ENCODE results near the gene FGF14.

Gene FGF14

DNA sequence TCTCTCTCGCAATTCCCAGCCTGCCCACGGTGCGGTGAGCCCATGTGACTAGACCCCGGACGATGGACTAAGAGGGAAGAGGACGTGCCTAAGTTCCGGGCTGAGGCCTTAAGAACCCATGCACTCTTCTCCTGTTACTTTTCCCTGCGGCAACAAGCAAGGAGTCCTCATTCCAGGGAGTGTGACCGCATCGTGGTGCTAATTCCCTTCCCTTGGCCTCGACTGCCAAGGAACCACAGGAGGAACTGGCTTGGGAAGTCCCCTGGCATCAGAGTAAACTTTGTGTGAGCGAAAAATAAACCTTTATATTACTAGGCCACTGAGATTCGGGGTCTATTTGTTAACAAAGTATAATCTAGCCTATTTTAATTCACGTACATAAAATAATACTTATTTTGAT lies 34.0 kb downstream of the FGF14 start:
- DNase-seq (ENCODE audit: low spot score): no peak

DNA sequence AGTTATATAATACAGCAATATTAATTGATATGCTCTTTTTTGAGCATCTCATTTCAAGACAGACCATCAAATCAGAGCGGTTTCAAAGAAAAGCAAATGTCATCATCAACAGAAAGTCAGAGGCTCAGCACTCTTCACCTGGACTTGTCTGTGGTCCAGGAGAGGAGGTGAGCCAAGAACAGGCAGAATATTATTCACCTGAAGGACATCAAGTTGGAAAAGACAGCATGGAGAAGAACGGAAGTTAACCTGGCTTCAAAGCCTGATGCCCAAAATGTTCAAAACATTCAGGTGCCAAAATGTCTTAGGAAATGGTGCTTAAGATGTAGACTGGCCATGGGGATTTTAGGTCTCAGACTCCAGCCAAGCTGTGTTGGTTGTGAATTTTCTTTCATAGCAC lies 40.7 kb downstream of the FGF14 start:
- no peak for DNase-seq (ENCODE audit: low spot score)

DNA sequence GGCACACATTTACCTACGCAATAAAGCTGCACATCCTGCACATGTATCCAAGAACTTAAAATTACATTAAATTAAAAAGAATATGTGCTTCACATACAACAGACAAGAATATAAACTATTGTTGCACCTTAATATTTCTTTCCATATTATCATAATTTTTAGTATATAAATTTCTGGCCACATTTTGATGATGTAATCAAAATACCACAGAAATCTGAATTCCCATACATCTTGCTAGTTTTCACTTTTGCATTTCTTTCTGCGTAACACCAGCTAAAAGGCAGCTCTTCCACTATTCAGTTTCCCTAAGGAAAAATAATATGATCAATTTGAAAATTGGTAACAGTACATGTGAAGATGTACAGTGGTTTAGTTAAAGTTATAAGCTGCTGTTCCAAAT lies 42.6 kb downstream of the FGF14 start:
- DNase-seq (ENCODE audit: low spot score): no peak

GRCh38 chr13:102355251-102355650 lies 46.6 kb downstream of the FGF14 start:
- DNase-seq (ENCODE audit: low spot score): no peak

- no peak for DNase-seq (ENCODE audit: low spot score)
These were observed 47.8 kb downstream of the FGF14 start for GRCh38 chr13:102354011-102354410.

DNA sequence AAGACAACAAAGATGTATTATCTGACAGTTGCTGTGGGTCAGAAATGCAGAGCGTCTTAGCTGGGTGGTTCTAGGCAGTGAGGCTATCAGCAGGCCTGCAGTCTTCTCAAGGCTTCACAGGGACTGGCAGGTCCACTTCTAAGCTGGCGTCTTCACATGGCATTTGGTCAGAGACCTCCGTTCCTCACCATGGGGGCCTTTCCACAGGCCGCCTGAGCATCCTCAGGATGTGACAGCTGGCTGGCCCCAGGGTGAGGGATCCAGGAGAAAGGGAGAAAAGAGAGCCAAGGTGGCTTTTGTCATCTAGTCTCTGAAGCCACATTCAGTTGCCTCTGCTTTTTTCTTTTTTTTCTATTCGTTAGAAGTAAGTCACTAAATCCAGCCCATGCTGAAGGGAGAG lies 50.3 kb downstream of the FGF14 start:
- DNase-seq (ENCODE audit: low spot score): no peak

- no peak for DNase-seq (ENCODE audit: low spot score)
These were observed 54.4 kb downstream of the FGF14 start for GRCh38 chr13:102347490-102347889.

DNA sequence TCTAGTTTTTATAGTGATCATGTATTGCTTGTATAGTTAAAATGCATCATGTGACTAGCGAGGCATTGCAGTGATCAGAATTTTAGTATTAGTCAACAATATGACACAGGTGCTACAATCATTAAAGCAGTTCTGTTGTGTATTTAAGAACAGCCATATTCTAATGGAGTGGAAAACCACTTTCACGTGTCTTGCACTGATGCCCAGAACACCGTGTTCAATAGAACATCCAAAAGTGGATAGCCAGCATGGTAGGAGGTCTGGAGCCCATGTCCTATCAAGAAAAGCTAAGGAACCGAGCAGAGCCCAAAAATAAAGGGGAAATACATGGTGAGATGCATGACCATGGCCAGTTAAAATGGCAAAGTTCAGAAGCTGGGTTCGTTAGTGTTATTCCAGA lies 55.1 kb downstream of the FGF14 start:
- no peak for DNase-seq (ENCODE audit: low spot score)

- DNase-seq (ENCODE audit: low spot score): no peak
These were observed 57.4 kb downstream of the FGF14 start for GRCh38 chr13:102344410-102344809.

DNA sequence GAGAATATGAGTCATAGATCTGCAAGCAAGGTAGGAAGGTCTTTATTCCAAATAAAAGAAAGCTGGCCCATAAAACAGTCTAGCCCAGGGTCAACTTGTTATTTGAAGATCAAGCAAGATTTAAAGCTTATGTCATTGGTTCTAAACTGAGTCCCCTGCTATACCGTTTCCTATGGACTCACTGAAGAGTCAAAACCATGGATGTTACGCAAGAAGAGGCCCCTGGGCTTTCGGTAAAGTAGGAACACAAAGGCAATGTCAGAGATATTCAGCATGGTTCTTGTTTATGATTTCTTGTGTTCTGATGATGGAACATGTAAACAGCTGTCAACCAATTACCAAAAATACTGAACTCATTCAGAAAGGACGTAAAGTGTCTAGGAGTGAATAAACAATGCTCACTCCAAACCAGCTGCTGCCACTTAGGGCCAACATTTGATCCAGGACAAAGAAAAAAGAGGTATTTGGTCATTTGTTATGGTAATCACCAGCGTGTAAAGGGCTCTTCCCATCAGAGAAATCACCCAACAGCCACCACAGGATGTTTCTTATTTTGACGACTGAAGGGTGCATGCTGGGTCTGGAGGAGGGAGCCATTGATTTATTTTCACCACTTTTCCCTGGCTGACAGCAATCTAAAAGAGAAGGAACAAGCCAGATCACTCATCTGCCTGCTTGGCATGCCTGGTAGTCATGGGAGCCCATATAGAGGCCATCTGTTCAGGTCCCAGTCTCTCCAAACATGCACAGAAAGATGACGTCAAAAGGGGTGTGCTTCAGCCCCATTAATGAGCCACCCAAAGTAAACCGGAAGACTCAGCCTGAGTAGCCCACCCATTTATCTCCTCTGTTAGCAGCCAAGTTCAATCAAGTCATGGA lies 68.3 kb downstream of the FGF14 start:
- no peak for DNase-seq (ENCODE audit: low spot score)

- no peak for DNase-seq (ENCODE audit: low spot score)
These were observed 72.9 kb downstream of the FGF14 start for GRCh38 chr13:102328909-102329308.

DNA sequence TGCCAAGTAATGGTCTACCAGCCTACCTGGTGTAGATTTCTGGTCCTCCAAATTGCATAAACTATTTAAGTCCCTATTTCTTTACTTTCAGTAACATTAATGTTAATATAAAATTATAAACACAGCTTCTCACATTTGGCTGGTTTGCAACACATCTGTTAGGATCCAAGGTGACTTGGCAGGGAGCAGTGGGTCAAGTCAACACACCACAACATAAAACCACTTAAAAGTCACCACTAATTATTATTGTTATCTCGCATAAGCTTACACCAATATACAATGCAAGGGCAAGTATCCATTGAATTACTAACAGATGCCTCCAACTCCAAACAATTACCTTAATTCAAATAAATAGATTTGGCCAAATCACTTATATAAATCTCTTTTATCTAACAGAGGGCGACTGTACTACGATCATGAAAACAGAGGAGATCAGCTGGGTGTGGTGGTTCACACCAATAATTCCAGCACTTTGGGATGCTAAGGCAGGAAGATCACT lies 74.7 kb downstream of the FGF14 start:
- DNase-seq (ENCODE audit: low spot score): no peak

GRCh38 chr13:102326381-102327118 lies 75.3 kb downstream of the FGF14 start:
- DNase-seq (ENCODE audit: low spot score): no peak

DNA sequence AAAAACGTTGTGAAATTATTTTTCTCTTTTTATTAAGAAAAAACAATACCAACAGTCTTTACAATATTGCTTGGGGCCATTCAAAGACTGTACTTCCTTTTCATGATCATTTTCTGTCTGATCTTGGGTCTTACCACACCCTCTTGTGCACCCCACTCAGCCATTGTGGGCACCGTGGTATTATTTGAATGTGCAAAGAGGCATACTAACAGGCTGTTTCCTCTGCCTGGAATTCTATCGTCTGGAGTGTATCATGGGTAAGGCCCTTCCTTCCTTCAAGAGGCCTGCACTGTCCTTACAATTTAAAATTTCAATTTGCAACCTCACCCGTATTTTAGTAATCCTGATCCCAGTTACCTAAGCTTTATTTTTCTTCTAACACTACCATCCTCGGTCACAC lies 76.5 kb downstream of the FGF14 start:
- DNase-seq (ENCODE audit: low spot score): no peak

- DNase-seq (ENCODE audit: low spot score): no peak
These were observed 78.3 kb downstream of the FGF14 start for GRCh38 chr13:102323505-102323904.

GRCh38 chr13:102323012-102323411 lies 78.8 kb downstream of the FGF14 start:
- no peak for DNase-seq (ENCODE audit: low spot score)

GRCh38 chr13:102322211-102322610 lies 79.6 kb downstream of the FGF14 start:
- no peak for DNase-seq (ENCODE audit: low spot score)

DNA sequence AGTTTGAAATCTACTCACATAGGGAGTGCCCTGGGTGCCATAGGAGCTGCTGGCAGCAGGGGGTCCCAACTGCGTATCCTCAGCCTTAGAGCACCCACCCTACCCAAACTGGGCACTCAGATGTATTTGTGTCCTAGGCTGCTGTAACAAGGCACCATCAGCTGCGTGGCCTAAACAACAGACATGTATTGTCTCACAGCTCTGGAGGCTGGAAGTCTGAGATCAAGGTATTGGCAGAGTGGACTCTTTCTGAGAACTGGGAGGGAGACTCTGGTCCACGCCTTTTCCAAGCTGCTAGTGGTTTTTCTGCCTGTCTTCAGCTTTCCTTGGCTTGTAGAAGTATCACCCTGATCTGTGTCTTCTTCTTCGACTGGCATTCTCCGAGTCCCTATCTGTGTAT lies 83.6 kb downstream of the FGF14 start:
- DNase-seq (ENCODE audit: low spot score): no peak

DNA sequence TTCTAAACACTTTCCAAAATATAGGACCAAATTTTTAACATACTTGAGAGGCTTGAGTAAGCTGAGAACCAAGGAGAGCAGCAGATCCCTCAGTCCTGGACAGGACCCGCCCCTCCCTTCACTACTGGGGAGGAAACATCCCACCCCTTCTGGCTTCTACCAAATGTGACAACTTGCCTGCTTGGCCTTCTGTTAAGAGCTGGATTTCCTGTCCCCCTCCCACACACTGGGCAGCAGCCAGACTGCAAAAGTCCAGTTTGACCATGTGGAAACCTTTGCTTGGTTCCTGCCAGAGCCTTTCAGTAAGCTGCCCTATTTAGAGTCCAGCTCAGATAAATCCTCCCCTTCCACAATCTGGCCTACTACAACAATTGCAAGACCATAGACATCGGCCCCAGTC lies 84.3 kb downstream of the FGF14 start:
- DNase-seq (ENCODE audit: low spot score): no peak

DNA sequence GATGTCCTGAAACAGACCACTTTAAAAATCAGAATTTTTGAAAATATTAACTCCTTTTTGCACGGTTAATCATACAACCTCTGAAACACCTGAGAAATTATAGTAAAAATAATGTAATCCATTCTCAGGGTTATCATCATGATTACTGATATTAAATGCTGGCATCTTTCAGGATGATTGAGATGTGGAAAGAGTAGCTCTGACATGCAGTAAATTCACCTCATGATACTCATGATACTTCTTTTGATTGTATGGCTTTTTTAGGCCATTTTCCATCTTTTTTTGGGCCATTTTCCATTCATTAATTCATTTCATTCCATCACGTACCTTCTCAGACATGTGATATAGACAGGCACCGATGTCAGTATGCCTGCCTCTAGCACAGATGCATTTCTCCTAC lies 85.1 kb downstream of the FGF14 start:
- DNase-seq (ENCODE audit: low spot score): no peak

- no peak for DNase-seq (ENCODE audit: low spot score)
These were observed 89.0 kb downstream of the FGF14 start for GRCh38 chr13:102312841-102313240.

DNA sequence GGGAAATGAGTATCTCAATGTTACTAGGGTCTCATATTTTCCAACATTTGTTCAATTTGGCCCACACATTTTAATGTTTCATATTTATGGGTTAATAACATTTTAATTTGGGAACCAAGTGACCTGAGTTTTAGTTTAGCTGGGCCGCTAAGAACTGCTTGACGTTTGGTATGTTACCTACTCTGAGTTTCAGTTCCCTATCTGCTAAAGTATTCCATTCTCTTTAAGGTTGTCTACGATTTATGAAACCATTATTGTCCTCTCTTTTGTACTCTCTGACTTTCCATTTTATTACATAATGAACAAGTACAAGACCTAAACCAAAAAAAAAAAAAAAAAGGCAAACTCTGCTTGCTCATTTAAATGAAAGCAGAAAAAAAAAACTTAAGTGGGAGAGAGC lies 89.9 kb downstream of the FGF14 start:
- no peak for DNase-seq (ENCODE audit: low spot score)

GRCh38 chr13:102311419-102311796 lies 90.4 kb downstream of the FGF14 start:
- no peak for DNase-seq (ENCODE audit: low spot score)
